SU-DHL-6 (cell line): ENCODE data around the gene UFM1.

Experiments
- H2AFZ ChIP-seq: fragments of 200-600 bp; sonication (generic); 2 replicates; pipeline ENCODE4 v1.6.1; 2014; ENCODE audit warnings: low read depth, mild to moderate bottlenecking, moderate library complexity, mixed read lengths, antibody characterized with exemption, low read length; ENCODE audit not compliant: severe bottlenecking
- H3F3A ChIP-seq: fragments of 200-600 bp; shearing (Covaris generic); 2 replicates; pipeline ENCODE4 v1.6.0; 2016; ENCODE audit warnings: antibody characterized with exemption, mild to moderate bottlenecking; ENCODE audit not compliant: insufficient read depth
- H3K27ac ChIP-seq: fragments of 200-600 bp; sonication (generic); 2 replicates; pipeline ENCODE4 v1.5.1; 2016; ENCODE audit warnings: low read depth, mild to moderate bottlenecking, low read length, moderate library complexity, mixed read lengths
- H3K27me3 ChIP-seq: fragments of 200-600 bp; sonication (generic), shearing (Covaris generic); 2 replicates; pipeline ENCODE4 v1.6.0; 2014; ENCODE audit warnings: mild to moderate bottlenecking, low read length
- H3K36me3 ChIP-seq: fragments of 200-600 bp; sonication (generic); 2 replicates; pipeline ENCODE4 v1.6.1; 2014; ENCODE audit warnings: mild to moderate bottlenecking, low read length, mixed read lengths
- H3K4me2 ChIP-seq: fragments of 300-600, 200-600 bp; shearing (Covaris generic), sonication (generic); 2 replicates; pipeline ENCODE4 v1.6.0; 2014; ENCODE audit warnings: low read length, low read depth, mild to moderate bottlenecking; ENCODE audit not compliant: poor library complexity, severe bottlenecking
- H3K4me3 ChIP-seq: fragments of 200-600 bp; sonication (generic); 2 replicates; pipeline ENCODE4 v1.5.1; 2014; ENCODE audit warnings: antibody characterized with exemption, low read length, mild to moderate bottlenecking, mixed read lengths; ENCODE audit not compliant: insufficient read depth, poor library complexity, severe bottlenecking
- H3K79me2 ChIP-seq: fragments of 200-600 bp; sonication (generic); 2 replicates; pipeline ENCODE4 v1.6.1; 2014; ENCODE audit warnings: mild to moderate bottlenecking, low read length, moderate library complexity; ENCODE audit not compliant: insufficient read depth
- H3K9ac ChIP-seq: fragments of 200-600 bp; sonication (generic); 2 replicates; pipeline ENCODE4 v1.7.0; 2014; ENCODE audit warnings: mild to moderate bottlenecking, low read length
- H3K9me2 ChIP-seq: fragments of 200-600 bp; sonication (generic); replicated peaks from 2 replicates; pipeline ENCODE4 v1.6.1; 2014; ENCODE audit warnings: low read length; ENCODE audit not compliant: insufficient read depth
- H3K9me3 ChIP-seq: fragments of 200-600 bp; sonication (generic); 2 replicates; pipeline ENCODE4 v1.6.1; 2014; ENCODE audit warnings: low read length, mixed read lengths; ENCODE audit not compliant: insufficient read depth
- H4K20me1 ChIP-seq: fragments of 200-600 bp; sonication (generic); 2 replicates; pipeline ENCODE4 v1.6.1; 2014; ENCODE audit warnings: low read depth, mild to moderate bottlenecking, antibody characterized with exemption, low read length, moderate library complexity, mixed read lengths
- EZH2phosphoT487 ChIP-seq: fragments of 200-600 bp; sonication (generic), shearing (Covaris generic); conservative IDR thresholded peaks from 2 replicates; pipeline ENCODE4 v1.6.1; 2018; ENCODE audit warnings: mild to moderate bottlenecking, antibody characterized with exemption, low read length, moderate library complexity, mixed read lengths
- TF ChIP-seq, protein P1 (sequence below): fragments of 200-600 bp; sonication (generic); IDR thresholded peaks from one replicate; pipeline ENCODE4 v1.5.1; 2017; ENCODE audit warnings: antibody characterized with exemption, mild to moderate bottlenecking, low read length, moderate library complexity; ENCODE audit not compliant: insufficient read depth, poor library complexity, severe bottlenecking

UFM1 gene

DNA sequence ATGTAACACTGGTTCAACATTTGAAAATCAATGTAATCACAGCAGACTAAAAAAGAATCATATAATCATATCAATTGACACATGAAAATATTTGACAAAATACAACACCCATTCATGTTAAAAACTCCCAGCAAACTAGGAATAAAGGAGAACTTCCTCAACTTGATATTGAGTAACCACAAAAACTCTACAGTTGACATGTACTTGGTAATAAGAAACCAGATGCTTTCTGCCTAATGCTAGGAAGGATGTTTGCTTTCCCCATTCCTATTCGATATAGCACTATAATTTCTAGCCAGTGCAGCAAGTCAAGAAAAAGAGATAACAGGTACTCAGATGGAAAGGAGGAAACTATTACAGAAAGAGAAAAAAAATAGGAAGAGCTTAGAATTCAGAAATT, 26.9 kb downstream of the UFM1 start:
- Histone ChIP-seq H3K36me3 (no peaks in the 10 kb centered on the region), H3K9me3 (no peaks in the 10 kb centered on the region), H2AFZ (no peak overlapping the region), H3K27me3 (no peaks in the 10 kb centered on the region), H3K27ac (no peak overlapping the region), H3K79me2 (no peaks in the 10 kb centered on the region), H3F3A (no peaks in the 10 kb centered on the region), H4K20me1 (no peaks in the 10 kb centered on the region), H3K4me2 (no peak overlapping the region), H3K9me2 (no peaks in the 10 kb centered on the region), H3K9ac (no peak overlapping the region), H3K4me3 (no peak overlapping the region)
- no peak for TF ChIP-seq EZH2phosphoT487
- TF ChIP-seq, protein P1, sequence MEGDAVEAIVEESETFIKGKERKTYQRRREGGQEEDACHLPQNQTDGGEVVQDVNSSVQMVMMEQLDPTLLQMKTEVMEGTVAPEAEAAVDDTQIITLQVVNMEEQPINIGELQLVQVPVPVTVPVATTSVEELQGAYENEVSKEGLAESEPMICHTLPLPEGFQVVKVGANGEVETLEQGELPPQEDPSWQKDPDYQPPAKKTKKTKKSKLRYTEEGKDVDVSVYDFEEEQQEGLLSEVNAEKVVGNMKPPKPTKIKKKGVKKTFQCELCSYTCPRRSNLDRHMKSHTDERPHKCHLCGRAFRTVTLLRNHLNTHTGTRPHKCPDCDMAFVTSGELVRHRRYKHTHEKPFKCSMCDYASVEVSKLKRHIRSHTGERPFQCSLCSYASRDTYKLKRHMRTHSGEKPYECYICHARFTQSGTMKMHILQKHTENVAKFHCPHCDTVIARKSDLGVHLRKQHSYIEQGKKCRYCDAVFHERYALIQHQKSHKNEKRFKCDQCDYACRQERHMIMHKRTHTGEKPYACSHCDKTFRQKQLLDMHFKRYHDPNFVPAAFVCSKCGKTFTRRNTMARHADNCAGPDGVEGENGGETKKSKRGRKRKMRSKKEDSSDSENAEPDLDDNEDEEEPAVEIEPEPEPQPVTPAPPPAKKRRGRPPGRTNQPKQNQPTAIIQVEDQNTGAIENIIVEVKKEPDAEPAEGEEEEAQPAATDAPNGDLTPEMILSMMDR, result no peak

DNA sequence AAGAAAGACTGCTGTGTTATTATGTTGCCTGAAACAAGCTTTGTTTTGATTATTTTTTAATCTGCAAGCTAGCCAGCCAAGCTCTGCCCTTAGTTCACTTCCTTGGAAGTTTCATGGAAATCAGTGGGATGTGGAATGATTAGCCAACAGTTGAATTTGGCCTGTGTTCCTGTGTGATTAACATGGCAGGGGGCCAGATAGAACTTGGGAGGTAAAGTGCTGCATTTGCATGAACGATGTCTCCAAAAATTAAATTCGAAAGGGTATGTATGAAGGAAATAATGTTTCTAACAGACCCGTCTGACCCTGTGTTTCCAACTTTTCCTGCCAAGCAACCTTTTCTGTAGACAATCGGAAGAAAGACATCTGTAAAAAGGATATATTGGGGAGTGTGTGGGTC, 32.2 kb downstream of the UFM1 start:
- H3K9me3 ChIP-seq, result no peaks in the 10 kb centered on the region
- no peaks in the 10 kb centered on the region for H4K20me1 ChIP-seq
- H3K4me3 ChIP-seq, result no peak overlapping the region
- H3K36me3 ChIP-seq, result no peaks in the 10 kb centered on the region
- H3K27me3 ChIP-seq, result no peaks in the 10 kb centered on the region
- H3K4me2 ChIP-seq, result no peak overlapping the region
- no peak overlapping the region for H2AFZ ChIP-seq
- no peaks in the 10 kb centered on the region for H3K9me2 ChIP-seq
- no peak overlapping the region for H3K27ac ChIP-seq
- no peaks in the 10 kb centered on the region for H3K79me2 ChIP-seq
- H3F3A ChIP-seq, result no peaks in the 10 kb centered on the region
- no peak overlapping the region for H3K9ac ChIP-seq
- TF ChIP-seq, protein P1, result no peak
- no peak for TF ChIP-seq EZH2phosphoT487

DNA sequence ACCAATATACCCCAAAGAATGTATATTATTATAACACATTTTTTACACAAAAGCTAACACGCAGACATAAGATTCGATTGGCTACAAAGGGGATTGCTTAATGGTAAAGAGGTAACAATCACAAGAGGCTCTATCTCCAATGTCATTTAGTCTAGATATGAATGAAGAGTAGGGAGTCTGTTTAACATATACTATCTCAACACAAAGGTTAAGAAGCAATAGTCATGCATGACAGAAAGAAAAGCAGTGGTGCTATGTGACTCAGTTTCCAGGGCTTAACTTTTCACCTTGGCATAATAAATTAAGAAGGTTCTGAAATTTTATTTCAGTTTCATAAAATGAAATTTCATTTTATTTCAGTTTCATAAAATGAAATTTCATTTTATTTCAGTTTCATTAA, 33.3 kb downstream of the UFM1 start:
- H3K27me3 ChIP-seq, result no peaks in the 10 kb centered on the region

More for the DNA sequence above, 33.3 kb downstream of the UFM1 start:
- Histone ChIP-seq H3K4me2 (no peak overlapping the region), H4K20me1 (no peaks in the 10 kb centered on the region), H3K9me3 (no peaks in the 10 kb centered on the region), H3K27ac (no peak overlapping the region), H3K9me2 (no peaks in the 10 kb centered on the region), H3K79me2 (no peaks in the 10 kb centered on the region), H3K36me3 (no peaks in the 10 kb centered on the region), H3K4me3 (no peak overlapping the region), H3F3A (no peaks in the 10 kb centered on the region), H3K9ac (no peak overlapping the region), H2AFZ (no peak overlapping the region)
- no peak for TF ChIP-seq EZH2phosphoT487
- TF ChIP-seq, protein P1, result no peak
